Right ventricle myocardium superior (tissue), 1 donor: ENCODE results near the gene ACLY. TPM values are rescaled to one million over a fixed set of nuclear protein-coding genes. Genes with fewer than 3 reads are reported as not detected.
A peak's percentile ranks its signal among the peaks of the same experiment; 100 is the strongest.

Source experiments
- ATAC-seq: fragments of 200-7000 bp; cut with Tn5 transposase; one replicate; pipeline ENCODE4 v1.9.1; 2020; ENCODE audit warnings: mild to moderate bottlenecking; ENCODE audit not compliant: poor library complexity
- DNase-seq: peaks from one replicate; pipeline ENCODE4 v3.0.0-alpha.2; 2020
- intact Hi-C: fragments of 100-400 bp; cut with DNase I; formaldehyde crosslinking; loops from one replicate; pipeline ENCODE4 v1.11.2; 2022
- long read RNA-seq: library from polyadenylated mRNA; unstranded; transcript quantifications from one replicate; pipeline ENCODE4 v2.0.0, GENCODE V29; 2021
- total RNA-seq: library from RNA; stranded (reverse); fragmentation: NEBNext Ultra II Directional; extraction: Animal tissue kit (Norgen Biotek cat#: 25700); gene quantifications from one replicate; pipeline ENCODE4 v1.2.1, GENCODE V29; 2021
- donor health status: DM: no; HTN: yes; CAD: no; lungs with severe emphysema.

Gene ACLY
- total RNA-seq: 24.0 TPM
- long read RNA-seq, full-length matches to known transcripts: 36 of 48 reads
- long read RNA-seq, partial matches to known transcripts: 9 of 48 reads
- long read RNA-seq, other reads (novel, unspliced or antisense): 3 of 48 reads

DNA sequence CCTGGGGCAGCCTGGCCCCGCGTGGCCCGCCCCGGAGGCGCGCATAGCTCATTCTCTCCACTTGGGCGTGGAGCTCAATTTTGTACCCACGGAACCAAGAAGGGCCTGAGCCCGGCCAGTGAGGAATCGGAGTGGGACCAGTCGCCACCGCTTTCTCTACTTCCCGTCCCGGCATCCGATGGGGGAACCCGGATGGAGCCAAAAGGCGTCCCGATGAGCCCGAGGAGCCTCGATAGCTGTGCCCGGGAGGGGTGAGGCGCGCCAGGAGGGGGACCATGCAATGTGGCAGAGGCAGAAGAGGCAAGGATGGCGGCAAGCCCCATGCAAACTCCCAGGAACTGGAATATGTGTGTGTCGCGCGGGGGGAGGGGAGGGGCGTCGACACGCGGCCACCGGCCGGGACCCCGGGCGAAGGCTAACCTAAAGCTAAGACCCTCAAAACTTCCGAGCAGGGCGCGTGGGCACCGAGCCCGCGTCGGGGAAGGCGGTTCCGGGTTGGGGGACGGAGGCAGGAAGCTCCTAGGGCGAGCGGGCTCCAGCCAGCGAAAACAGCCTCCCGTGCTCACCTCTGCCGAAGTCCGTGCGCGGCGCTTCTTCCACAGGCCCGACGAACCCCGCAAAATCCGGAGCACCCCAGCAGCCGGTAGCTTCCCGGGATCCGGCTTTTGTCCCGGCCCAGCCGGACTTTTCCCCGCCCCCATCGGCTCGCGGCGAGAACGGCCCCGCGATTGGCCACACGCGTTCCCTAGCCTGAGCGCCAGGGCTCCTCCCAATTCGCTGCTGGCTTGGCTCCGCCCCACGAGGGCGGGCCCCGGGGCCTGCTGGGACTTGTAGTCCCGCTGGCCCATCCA, at the start of gene ACLY:
TSS of gene ACLY (minus strand) at position 638 of the 851 bp plus-strand sequence. CDS start 5,078 bp downstream, outside the sequence.
- intact Hi-C loops: no loop called here
- ATAC-seq: peak; percentile 98

DNA sequence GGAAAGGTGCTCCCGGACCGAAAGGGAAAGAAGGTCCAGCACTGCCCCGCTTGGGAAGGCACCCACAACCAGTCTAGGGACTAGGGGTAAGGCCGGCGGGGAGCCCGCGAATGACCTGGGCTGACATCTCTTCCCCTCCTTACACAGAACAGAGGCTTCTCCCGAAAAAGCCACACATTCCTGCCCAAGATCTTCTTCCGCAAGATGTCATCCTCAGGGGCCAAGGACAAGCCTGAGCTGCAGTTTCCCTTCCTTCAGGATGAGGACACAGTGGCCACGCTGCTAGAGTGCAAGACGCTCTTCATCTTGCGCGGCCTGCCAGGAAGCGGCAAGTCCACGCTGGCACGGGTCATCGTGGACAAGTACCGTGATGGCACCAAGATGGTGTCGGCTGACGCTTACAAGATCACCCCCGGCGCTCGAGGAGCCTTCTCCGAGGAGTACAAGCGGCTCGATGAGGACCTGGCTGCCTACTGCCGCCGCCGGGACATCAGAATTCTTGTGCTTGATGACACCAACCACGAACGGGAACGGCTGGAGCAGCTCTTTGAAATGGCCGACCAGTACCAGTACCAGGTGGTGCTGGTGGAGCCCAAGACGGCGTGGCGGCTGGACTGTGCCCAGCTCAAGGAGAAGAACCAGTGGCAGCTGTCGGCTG, 49.3 kb upstream of the ACLY start:
- DNase-seq: no peak
- intact Hi-C loops: loop anchor here (5.0 kb wide), 2 partner anchors 49 to 149 kb away; partner anchors contain the start of gene DNAJC7
- no peak for ATAC-seq

More for the DNA sequence above, at the start of gene ACLY:
- peak; percentile 98 for DNase-seq

DNA sequence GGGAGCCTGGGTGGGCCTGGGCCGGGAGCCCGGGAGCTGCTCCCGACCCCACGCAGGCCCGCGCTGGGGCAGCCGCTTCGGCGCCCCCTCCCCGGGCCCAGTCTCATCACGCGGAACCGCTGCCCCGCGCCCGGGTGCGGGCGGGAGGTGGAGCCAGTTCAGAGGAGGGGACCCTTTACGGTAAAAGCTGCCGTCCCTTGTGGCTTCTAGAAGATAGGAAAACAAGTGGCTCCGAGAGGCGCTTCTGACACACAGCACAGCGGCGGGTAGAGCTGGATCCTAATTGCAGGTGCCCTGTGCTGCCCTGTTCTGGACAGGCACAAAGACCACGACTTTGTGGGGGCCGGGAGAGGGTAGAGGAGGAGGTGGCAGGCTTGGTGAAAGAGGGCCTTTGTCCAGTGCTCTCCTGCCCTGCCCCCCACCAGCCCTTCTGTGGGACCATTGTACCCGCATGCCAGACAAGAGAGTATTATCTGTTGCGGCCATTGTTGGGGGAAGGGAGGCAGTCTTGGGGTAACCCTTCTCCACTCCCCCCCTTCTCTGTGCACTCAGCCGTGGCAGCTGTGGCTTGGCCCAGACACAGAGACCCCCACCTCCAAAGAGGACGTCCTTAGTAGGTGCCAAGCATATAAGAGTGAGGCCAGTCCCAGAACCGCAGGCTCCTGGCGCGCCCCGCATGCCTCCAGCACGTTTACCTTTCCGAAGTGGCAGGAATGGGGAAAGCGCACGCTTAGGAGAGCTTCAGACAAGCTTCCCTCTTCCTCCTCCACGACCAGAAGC, 48.6 kb upstream of the ACLY start:
- intact Hi-C loops: loop anchor here (5.0 kb wide), 2 partner anchors 50 to 150 kb away; partner anchors contain the start of gene DNAJC7
- DNase-seq (no peak), ATAC-seq (no peak)

DNA sequence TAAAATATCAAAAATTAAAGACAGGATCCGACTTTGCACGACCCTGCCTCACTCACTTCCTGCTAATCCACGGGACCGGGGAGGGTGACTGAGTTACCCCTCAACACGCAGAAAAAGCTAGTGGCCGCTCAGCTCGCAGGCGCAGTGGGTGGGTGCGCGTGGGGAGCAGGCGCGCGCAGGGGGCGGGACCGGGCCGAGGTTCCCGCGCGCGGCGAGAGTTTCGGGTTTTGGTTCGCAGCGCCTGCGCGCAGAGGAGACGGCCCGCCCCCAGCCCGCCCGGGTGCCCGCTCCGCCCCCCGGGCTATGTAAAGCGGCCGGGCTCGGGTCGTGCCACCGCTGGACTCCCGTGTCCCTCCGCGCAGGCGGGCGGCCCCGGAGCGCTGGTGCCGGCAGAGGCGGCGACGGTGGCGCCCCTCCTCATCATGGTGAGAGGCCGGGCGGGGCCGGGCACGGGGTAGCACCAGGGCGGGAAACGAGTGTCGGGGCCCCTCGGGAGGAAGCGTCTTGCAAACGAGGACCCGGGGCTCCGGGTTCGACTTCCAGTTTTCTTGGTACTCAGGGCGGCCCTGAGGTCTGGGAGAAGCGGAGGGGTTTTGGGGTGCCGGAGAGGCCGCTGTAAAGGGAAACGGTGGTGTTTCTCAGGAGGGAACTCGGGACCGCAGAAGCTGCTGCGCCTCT, 47.9 kb upstream of the ACLY start, which contains the start of gene CNP:
TSS of gene CNP (plus strand) at position 333 of the 678 bp plus-strand sequence. CDS start at position 423, 90 bp downstream.
- peak; percentile 96 for DNase-seq
- peak; percentile 95 for ATAC-seq
- intact Hi-C loops: loop anchor here (5.0 kb wide), 2 partner anchors 51 to 151 kb away; partner anchors contain the start of gene DNAJC7

DNA sequence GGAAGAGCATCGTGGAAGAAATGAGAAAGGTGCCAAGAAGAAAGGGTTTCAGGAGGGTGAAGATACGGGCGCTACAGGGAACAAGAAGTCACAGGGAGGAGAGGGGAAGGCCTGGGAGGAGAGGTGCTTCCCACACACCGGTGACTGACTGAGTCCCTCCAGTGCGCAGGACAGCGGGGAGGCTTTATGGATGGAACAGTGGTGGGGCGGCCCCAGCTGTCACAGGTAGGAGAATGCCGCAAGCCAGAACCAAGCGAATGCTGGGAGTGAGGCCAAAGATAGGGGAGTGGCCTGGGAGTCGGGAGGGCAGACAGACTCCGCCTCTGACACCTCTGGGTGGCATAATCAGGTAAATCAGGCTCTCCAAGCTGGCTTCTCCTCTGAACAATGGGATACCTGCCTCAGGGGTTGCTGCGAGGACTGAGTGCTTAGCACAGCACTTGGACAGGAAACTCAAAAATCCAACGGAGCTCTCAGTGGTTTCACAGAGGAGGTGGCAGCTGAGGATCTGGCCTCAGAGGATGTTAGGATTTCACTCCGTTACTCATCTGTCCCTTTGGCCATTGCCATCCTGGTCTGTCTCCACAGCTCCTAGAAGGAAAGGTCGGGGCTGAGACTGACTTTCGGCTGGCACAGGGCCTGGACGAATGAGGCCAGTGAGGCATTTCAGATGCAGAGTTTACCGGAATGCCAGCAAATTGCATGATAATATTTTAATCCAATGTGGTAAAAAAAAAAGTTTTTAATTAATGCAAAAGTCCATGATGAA, 47.1 kb upstream of the ACLY start:
- intact Hi-C loops: loop anchor here (5.0 kb wide), 2 partner anchors 51 to 151 kb away; partner anchors contain the start of gene DNAJC7
- DNase-seq (peak; percentile 71), ATAC-seq (peak; percentile 58)

DNA sequence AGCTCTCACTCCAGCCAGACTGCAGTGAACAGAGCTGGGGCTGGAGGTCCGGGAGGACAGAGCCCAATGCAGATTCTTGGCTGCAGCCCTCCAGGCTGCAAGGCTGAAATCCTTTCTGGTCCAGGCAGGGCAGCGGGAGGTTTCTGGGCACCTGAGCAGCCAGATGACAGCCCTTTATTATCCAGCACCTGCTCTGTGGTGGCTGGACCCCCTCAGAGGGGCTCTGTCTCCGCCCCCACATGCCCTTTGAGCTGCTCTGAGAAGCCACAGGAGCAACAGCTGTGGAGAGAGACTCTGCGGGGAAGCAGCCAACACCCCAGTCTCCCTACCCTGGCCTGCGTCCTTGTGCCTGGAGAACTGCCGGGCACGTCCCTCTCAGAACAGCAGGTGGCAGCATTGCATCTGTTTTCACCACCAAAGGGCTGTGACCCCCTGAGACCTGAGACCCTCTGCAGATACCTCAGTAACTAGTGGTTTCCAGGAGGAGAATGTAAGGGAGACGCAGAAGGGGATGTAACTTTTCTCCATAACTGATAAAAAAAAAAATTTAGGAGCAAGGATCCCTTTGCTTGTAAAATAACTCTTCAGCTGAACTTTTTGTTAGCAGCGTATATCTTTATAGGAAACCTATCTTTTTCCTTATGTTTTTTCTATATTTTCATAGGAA, 44.1 kb upstream of the ACLY start:
- intact Hi-C loops: no loop called here
- DNase-seq (peak; percentile 87), ATAC-seq (peak; percentile 40)

DNA sequence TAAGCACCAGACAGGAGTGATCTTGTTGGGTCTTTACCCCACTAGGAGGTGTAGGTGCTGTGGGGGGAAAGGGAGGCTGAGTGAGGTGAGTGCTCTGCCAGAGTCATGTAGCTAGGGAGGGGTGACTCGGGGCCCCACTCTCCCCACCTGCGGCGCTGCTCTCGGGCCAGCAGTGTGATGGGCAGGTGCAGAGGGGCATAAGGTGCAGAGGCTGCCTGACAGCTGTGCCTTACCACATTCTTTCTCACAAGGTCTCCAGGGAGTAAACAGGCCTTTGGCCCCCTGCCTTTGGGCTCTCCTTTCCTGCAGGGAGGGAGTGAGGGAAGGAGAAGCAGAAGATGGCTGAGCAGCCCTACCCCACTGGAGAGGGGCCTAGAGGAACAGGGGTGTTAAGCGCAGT, 43.4 kb upstream of the ACLY start:
- no peak for DNase-seq
- no peak for ATAC-seq
- intact Hi-C loops: no loop called here

DNA sequence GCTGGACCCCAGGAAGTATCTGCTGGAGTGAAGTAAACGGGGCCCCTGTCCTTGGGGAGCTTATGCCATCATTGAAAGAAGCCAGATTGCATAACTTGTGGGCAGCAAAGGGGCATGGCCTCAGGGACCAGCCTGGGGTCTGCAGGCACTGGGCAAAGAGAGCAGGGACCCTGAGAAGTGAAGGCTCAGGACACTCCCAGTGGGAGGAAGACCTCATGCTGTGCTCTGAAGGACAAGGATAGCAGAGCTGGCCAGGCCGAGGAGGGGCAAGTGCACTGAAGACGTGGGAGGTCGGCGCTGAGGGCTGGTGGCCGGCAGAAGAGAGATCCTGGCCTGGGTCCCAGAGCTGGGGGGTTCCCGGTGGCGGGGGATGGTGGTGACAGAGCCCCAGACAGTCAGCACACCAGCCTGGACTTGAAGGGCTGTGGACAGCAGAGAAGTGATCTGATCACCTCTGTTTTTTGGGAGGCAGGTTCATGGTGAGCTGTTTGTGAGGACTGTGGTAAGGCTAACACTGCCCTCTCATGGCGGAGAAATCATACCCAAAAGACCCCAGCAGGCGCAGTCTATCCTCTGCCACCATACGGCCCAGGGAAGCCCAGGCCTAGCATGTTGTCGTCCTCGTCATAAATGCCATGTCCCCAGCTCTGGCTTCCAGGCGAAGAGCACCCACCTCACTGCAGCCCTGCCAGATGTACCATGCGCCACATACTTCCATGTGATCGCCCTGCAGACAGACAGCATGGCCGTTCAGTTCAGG, 40.8 kb upstream of the ACLY start:
- intact Hi-C loops: no loop called here
- ATAC-seq (peak; percentile 69), DNase-seq (no peak)

DNA sequence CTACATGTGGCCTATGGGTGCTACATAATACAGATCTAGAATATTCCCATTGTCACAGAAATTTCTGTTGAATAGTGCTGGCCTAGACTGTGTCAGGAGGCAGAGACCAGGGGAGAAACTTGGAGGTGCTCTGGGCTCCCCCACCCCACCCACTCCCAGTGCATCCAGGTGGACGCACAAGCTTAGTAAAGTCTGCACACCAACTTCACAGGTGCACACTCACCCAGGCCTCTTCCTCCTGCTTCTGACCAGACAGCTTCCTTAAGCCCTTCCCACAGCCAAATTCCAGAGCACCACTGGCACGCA, 40.2 kb upstream of the ACLY start:
- ATAC-seq (no peak), DNase-seq (no peak)
- intact Hi-C loops: no loop called here

DNA sequence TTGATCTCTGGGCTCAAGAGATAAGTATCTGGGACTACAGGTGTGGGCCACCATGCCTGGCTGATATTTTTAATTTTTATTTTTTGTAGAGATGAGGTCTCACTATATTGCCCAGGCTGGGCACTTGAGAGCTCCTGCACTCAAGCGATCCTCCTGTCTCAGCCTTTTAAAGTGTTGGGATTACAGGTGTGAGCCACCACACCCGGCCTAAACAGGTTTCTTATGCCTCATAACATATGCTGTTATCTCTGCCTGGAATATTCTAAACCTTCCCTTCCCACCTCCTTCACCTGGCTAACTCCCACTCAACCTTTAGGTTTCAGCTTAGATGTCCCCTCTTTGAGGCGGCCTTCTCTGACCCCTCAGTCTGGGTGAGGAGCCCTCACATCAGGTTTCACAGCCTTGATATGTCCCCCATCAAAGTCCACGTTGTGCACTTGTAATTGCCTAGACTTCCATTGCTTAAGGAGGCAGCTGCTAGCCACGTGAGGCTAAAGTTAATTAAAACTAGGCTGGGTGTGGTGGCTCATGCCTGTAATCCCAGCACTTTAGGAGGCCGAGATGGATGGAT, 39.2 kb upstream of the ACLY start:
- DNase-seq (no peak), ATAC-seq (no peak)
- intact Hi-C loops: no loop called here

DNA sequence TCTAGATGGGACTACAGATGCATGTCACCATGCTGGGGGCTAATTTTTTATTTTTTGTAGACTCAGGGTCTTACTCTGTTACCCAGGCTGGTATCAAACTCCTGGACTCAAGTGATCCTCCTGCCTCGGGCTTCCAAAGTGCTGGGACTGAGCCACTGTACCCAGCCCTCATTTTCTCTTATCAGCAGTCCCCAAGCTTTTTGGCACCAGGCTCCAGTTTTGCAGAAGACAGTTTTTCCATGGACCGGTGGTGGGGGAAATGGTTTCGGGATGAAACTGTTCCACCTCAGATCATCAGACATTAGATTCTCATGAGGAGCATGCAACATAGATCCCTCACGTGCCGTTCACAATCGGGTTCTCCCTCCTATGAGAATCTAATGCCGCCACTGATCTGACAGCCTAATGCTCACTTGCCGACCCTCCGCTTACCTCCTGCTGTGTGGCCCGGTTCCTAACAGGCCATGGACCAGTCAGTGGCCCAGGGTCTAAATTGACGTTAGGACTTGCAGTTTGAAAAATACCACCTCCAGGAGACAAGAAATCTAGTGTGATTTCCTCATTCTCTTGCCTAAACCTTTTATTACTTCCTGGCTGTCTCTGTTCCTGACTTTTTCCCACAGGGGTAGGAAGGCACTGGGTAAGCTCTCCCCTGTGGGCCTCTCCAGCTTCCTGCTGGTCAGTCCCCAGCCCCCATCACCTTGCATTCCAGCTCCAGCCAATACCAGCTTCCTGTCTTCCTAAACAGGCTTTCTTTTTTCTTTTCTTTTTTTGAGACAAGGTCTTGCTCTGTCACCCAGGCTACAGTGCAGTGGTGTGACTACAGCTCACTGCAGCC, 38.5 kb upstream of the ACLY start:
- DNase-seq (no peak), ATAC-seq (no peak)
- intact Hi-C loops: no loop called here

DNA sequence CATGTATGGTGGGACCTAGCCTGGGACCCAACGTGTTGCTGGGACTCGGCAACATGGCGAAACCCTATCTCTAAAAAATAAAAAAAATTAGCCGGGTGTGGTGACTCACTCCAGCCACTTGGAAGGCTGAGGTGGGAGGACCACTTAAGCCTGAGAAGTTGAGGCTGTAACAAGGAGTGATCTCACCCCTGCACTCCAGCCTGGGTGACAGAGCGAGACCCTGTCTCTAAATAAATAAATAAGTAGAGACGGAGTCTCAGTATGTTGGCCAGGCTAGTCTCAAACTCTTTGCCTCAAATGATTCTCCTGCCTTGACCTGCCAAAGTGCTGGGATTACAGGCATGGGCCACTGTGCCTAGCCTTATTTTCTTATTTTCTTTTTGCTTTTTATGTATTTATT, 37.8 kb upstream of the ACLY start:
- no peak for DNase-seq
- intact Hi-C loops: no loop called here
- ATAC-seq: no peak

DNA sequence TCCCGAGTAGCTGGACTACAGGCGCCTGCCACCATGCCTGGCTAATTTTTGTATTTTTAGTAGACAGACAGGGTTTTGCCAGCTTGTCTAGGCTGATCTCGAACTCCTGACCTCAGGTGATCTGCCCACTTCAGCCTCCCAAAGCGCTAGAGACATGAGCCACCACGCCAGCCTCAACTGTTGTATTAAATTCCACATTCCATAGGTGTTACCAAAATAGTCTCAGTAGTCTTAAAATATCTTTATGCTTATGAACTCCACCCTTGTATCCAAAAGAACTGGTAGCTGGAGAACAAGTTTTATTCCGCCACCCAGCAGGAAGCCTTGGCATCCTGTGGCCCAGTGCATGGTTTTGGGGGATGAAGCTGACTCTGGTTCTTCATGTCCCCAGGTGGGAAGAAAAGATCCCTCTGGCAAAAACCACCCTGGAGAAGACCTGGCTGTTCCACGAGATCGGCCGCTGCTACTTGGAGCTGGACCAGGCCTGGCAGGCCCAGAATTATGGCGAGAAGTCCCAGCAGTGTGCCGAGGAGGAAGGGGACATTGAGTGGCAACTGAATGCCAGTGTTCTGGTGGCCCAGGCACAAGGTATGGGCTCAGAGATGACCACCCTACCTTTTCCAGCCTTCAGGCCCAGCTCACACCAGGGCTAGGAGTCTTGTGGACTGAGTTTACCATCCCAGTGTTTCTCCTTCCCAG, 30.2 kb upstream of the ACLY start:
- intact Hi-C loops: no loop called here
- DNase-seq (no peak), ATAC-seq (no peak)

DNA sequence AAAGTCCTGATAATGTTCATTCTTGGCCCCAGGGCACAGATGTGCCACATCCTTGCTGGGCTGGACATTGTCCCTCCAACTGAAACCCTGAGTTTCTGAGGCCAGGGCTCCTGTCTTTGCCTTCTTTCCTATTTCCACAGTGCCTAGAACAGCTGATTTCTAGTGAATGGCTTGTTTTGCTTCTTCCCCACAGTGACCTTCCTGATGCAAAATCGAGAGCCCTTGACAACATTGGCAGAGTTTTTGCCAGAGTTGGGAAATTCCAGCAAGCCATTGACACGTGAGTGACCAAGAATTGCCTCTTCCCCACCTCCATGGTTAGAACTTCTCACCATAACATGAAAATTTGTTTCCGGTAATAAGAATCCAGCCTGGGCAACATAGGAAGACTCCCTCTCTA, 26.2 kb upstream of the ACLY start:
- DNase-seq (no peak), ATAC-seq (no peak)
- intact Hi-C loops: no loop called here

DNA sequence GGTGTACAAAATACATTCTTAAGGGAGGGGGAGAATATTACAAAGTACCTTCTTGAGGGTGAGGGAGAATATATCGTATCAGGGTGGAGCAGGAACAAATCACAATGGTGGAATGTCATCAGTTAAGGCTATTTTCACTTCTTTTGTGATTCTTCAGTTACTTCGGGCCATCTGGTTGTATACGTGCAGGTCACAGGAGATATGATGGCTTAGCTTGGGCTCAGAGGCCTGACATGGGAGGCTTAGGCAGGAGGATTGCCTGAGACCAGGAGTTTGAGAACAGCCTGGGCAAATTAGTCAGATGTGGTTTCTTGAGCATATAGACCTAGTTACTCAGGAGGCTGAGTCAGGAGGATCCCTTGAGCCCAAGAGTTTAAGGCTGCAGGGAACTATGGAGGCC, 24.7 kb upstream of the ACLY start:
- DNase-seq: no peak
- intact Hi-C loops: no loop called here
- no peak for ATAC-seq
